GM12873 (cell line): ENCODE measurements around the gene MED13L.

Experiments
- CTCF ChIP-seq: IDR thresholded peaks from 2 replicates; pipeline ENCODE4 v1.5.1; 2012; ENCODE audit warnings: low read depth, mild to moderate bottlenecking, moderate library complexity, low read length, control low read depth; ENCODE audit not compliant: insufficient read depth; ENCODE audit errors: missing control alignments

MED13L gene

DNA sequence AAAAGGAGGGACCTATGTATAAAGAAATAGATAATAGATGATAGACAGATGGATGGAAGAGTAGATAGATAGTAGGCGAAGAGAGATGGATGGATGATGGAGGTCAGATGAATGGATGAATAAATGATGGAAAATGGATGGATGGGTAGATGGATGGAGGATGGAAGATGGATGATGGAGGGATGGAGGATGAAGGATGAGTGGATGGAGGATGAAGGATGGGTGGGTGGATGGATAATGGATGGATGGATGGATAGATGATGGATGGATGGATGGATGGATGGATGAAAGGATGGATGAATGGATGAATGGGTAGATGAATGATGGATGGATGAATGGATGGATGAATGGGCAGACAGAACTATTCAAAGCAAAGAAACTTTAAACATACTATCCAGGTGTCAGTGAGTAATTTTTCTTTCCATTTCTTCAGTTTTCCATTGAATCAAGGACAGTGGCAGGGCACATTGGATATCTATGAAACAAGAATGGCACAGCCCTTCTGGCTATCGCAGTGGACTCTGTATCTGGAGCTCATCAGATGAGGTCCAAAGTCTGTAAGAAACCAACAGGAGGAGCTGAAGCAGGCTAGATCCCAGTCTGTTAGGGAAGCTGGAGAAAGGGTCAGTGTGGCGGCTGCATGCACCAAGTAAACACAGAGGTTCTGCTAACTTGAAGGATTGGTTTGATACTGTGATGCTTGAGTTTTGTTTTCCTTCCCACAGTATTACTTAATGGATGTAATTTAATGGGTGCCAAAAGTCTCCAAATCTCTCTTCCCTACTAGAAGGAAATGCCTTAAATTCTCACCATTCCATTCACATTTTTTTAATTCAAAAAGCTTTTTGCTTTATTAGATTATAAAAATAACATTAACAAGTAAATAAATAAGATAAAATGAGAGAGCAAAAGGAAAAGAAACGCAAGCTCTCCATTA lies 18.1 kb upstream of the MED13L start:
- TF ChIP-seq CTCF, result no peak

DNA sequence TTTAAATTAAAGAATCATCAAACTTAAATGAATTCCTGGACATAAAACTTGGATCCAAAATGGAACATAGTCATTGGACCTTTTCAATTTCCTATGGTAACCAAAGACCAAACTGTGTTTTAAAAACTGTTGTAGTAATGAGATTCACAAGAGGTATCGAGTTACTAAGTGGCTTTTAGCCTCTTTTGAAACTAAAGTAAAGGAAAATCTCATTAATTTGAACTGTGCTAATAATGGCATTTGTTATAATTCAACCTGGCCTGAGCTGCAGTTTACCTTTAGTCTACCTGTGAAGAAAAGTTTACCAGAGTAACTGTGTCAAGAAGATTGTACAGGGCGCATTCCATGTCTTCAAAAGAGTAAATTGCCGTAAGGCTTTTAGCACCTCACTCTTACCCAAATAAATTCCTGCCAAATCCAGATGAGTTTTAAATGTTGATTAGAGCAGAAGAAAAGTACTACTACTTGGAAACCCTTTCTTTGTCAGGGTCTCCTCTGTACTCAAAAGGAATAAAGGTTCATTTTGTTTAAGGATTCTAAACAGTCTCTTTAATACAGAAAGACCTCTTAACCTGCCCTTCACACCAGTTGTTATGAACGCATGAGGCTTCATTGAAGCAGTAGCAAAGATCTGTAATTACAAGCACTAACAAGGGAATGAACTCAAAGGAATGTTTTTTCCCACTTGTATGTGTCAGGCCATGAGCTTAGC lies 17.1 kb upstream of the MED13L start:
- no peak for TF ChIP-seq CTCF

DNA sequence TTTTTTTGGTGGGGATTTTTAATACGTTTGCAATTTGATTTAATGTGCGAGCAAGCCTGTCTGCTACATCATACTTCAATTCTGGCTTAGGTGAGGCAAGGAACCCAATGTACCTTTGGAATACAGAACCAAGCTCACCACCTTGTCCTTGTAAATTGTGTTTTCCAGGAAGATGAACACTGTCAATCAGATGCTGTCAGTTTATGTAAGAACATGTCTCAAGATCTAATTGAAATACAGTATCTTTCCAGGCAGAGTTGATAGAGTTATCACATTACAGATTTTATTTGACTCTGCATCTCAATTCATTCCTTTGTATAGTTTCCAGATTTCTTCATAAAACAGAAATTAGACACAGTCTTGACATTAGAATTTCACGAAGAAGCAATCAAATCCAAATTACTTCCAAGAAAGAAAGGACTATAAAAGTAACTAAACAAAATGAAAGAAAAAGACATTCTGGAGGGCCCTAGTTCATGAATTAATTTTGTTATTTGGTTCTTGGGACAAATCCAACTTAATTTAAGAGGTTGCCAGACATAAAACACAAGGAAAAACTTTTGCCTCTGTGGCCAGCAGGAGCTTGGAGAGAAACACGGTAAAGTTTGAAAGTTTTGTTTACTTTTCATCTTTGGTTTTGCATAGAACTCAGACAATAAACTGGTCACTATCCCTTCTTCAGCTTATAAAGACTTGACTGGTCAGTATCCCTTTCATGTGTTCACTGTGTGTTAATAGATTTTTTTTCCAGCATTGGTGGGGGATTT lies 16.4 kb upstream of the MED13L start:
- no peak for TF ChIP-seq CTCF

- TF ChIP-seq CTCF, result no peak
These were observed 13.7 kb upstream of the MED13L start for GRCh38 chr12:116291218-116291617.

- TF ChIP-seq CTCF, result no peak
These were observed 11.2 kb upstream of the MED13L start for GRCh38 chr12:116288735-116289134.

DNA sequence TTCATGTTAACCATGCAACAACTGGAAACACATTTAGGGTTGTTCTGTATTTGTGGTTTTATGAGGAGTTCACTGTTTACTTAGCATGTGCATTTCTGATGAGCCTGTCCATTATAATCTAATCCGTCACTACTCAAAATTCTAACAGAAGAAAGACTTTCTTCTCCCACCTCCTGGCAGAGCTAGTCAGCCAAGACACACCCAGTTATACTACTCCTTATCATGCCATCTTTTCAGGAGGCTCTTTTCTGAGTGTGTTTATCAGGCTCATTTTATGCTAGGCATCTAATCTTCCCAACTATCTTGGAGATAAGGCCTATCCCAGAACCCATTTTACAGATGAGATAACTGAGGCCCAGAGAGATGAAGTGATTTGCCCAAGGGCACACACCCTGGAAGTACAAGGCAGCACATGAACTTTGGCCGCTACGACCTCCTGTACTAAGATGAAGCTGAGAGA lies 10.4 kb upstream of the MED13L start:
- TF ChIP-seq CTCF, result no peak
